ENCODE measurements around the gene PCBP3. TPM values are rescaled to one million over a fixed set of nuclear protein-coding genes. Genes with fewer than 3 reads are reported as not detected.
A peak's percentile ranks its signal among the peaks of the same experiment; 100 is the strongest.

PCBP3 gene
- total and polyA plus RNA-seq, 2 of the 13 experiments (the other 11 are each of a cell fraction or from before 2014, with no cell fraction given) = not detected

DNA sequence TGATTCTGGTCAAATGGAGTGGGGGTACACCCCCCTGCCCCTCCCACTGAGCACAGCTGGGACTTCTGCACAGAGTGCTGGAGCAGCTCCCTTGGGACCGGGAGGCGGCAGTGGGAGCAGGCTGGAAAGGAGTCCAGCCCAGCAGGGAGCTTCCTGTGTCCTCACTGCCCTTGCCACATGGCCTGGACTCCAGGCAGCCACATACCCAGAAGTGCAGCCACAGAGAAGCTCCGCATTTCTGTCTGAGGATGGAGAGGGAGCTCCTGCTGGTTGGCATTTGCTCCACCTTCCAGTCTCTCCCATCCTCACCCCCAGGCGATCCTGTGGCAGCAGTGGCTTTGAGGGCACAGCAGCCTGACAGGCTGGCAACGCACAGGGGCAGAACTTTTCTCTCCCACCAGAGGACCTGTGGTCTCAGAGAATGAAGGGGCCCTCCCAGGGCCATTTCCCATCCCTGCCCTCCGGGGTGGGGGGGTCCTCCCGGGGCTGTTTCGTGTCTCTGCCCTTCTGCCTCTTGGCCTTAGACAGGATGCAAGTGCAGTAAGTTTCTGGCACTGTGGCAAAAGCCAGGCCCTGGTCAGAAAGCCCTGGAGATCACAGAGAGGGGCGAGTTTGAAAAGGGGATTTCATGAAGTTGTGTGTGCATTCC, 234.4 kb downstream of the PCBP3 start (continued):
- TF ChIP-seq USF2 (IDR thresholded peaks at IDR 0.05; ENCODE audit: low read depth, low read length) (no peak), USF2 (CRISPR knock-in tag; IDR thresholded peaks at IDR 0.05; ENCODE audit: borderline replicate concordance) (no peak)
- TF ChIP-seq, protein P1, sequence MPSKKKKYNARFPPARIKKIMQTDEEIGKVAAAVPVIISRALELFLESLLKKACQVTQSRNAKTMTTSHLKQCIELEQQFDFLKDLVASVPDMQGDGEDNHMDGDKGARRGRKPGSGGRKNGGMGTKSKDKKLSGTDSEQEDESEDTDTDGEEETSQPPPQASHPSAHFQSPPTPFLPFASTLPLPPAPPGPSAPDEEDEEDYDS (CRISPR knock-in tag; IDR thresholded peaks at IDR 0.05) = no peak

- FAIRE-seq = no peak
- peak; percentile 71 for DNase-seq (ENCODE audit: low spot score)
- peak; percentile 90 for ATAC-seq
- Histone ChIP-seq H3K4me2 (ENCODE audit: low read depth, low read length) (peak overlapping the region; percentile 38; the same call in 1 of the 2 replicates), H3K79me2 (ENCODE audit: insufficient read depth, low read length) (no peaks in the 10 kb centered on the region), H3K9ac (ENCODE audit: insufficient read depth, low read depth, low read length) (no peak overlapping the region), H3K36me3 (replicated peaks in 1 of 2; ENCODE audit: control insufficient read depth in 1 of 2, insufficient read depth in 2 of 2, low read length in 2 of 2) (no peaks in the 10 kb centered on the region), H3K27ac (ENCODE audit: extremely low read length, insufficient read depth, low read length) (no peak overlapping the region), H3K9me3 (ENCODE audit: low read length) (no peaks in the 10 kb centered on the region), H4K20me1 (ENCODE audit: insufficient read depth, low read length) (no peaks in the 10 kb centered on the region), H3K27me3 (ENCODE audit: control insufficient read depth in 1 of 2, insufficient read depth in 2 of 2, low read length in 2 of 2) (peaks cover 9 to 58% of the 10 kb centered on the region in 2 experiments), H3K4me3 (replicated peaks in 1 of 3; ENCODE audit: insufficient read depth in 1 of 3, low read depth in 2 of 3, low read length in 3 of 3) (peak overlapping the region in 1 of 3 experiments; percentile 15; a peak in 1 of 6 replicates), H3K4me1 (ENCODE audit: insufficient read depth, low read length) (0 out of 2 replicates have a peak, but pooled peaks cover 8% of the 10 kb centered on the region), H2AFZ (ENCODE audit: low read length) (no peak overlapping the region)
- ChIA-PET POLR2A (interaction anchor here (1.6 kb wide), 1 partner anchor 325 kb away, joined by 5 read pairs; no protein-coding TSS in a partner anchor), CTCF (ENCODE audit: low intra/inter-chr PET ratio, low total read pairs) (no interaction called here)
- BruUV-seq (replicated peaks) = no TSS peak
- intact Hi-C loops (cut with micrococcal nuclease; ENCODE audit: unreplicated experiment) = no loop called here
- 16% methylated on average over 22 of the region's 29 CpGs for WGBS (ENCODE audit: low lambda C conversion rate)
- in situ Hi-C loops (cut with HindIII; ENCODE audit: extremely low pct_ligation_motif_present, low pct_unique_long_range_greater_than_20kb) = no loop called here
- TF ChIP-seq MLLT10 (CRISPR knock-in tag; IDR thresholded peaks at IDR 0.05) = no peak
- no peak for TF ChIP-seq CERS6 (CRISPR knock-in tag; IDR thresholded peaks at IDR 0.05)
- no peak for TF ChIP-seq HNRNPUL1 (IDR thresholded peaks at IDR 0.05; ENCODE audit: low read depth, low read length)
- no peak for TF ChIP-seq HNRNPH1 (optimal IDR thresholded peaks at IDR 0.05; ENCODE audit: low read depth, low read length)
- TF ChIP-seq BRCA1 (CRISPR knock-in tag; IDR thresholded peaks at IDR 0.05) = no peak
- no peak for TF ChIP-seq PRPF4 (IDR thresholded peaks at IDR 0.05; ENCODE audit: low read depth, low read length, poor library complexity, severe bottlenecking)
- TF ChIP-seq BHLHE40 (IDR thresholded peaks at IDR 0.05; ENCODE audit: low read length) = peak; percentile 63; the same call in 1 of the 2 replicates
- TF ChIP-seq ZNF615 (CRISPR knock-in tag; IDR thresholded peaks at IDR 0.05; ENCODE audit: borderline replicate concordance) = no peak
- no peak for TF ChIP-seq ZNF263 (CRISPR knock-in tag; IDR thresholded peaks at IDR 0.05)
- TF ChIP-seq STAG1 (CRISPR knock-in tag; IDR thresholded peaks at IDR 0.05) = peak; percentile 46
Observed at GRCh38 chr21:45880097-45881068, 236.9 kb downstream of the PCBP3 start.

Data from HepG2 (cell line).